Natural killer cell treated with Interleukin-12 subunit alpha and Interleukin-12 subunit beta and Interleukin-15 and Interleukin-18, amount 100 ng/mL, for 72 hours (primary cell): Measurements from ENCODE around the gene COMMD4. TPM values are rescaled to one million over a fixed set of nuclear protein-coding genes. Genes with fewer than 3 reads are reported as not detected.
A peak's percentile ranks its signal among the peaks of the same experiment; 100 is the strongest.
"Not testable (repeated sequence)": the region's sequence is repeated elsewhere in the genome, so short reads cannot be mapped to it uniquely, and the experiment has no call there.

Source experiments
- ATAC-seq, 2 donors: fragments of 150-1000 bp; cut with Tn5 transposase in 1 of 2; sonication (Bioruptor Pico), chemical (Tn5 transposase) in 1 of 2; 2 replicates each; pipeline ENCODE4 v1.10.0; 2021
- DNase-seq: peaks from one replicate; pipeline ENCODE4 v3.0.0; 2022; ENCODE audit warnings: low spot score
- H3K27ac Mint-ChIP-seq, 2 donors: 1 replicate in 1 of 2; 2 replicates in 1 of 2; pipeline ENCODE4 v1.8.0; 2022; ENCODE audit warnings: mixed read lengths in 2 of 2, mild to moderate bottlenecking in 1 of 2, moderate library complexity in 1 of 2
- H3K27me3 Mint-ChIP-seq, 2 donors: 1 replicate in 1 of 2; 2 replicates in 1 of 2; pipeline ENCODE4 v1.8.0; 2022; ENCODE audit warnings: mixed read lengths in 2 of 2
- H3K36me3 Mint-ChIP-seq: one replicate; pipeline ENCODE4 v1.8.0; 2022; ENCODE audit warnings: mixed read lengths
- H3K4me1 Mint-ChIP-seq, 2 donors: 1 replicate in 1 of 2; 2 replicates in 1 of 2; pipeline ENCODE4 v1.8.0; 2022; ENCODE audit warnings: low read depth in 2 of 2, mixed read lengths in 2 of 2, mild to moderate bottlenecking in 1 of 2
- H3K4me3 Mint-ChIP-seq: one replicate; pipeline ENCODE4 v1.8.0; 2022; ENCODE audit warnings: mixed read lengths
- H3K9me3 Mint-ChIP-seq: 2 replicates; pipeline ENCODE4 v1.8.0; 2022; ENCODE audit warnings: mixed read lengths
- total RNA-seq, 2 donors: library from RNA; stranded (reverse); gene quantifications; one replicate each; pipeline ENCODE4 v1.2.3, GENCODE V29; 2022

Gene COMMD4
- total RNA-seq: 10 to 100 TPM; 54.4 to 96.2 TPM

GRCh38 chr15:75335705-75336355 lies at the start of gene COMMD4:
TSS of gene COMMD4 (plus strand) at chr15:75336063. CDS start at chr15:75336090, 27 bp downstream.
- DNase-seq (peak; percentile 91), ATAC-seq (peak; percentile 78 to 81)
- H3K27me3 Mint-ChIP-seq: peaks cover 0 to 2% of the 10 kb centered on the region in 2 donors
- peak within 1 kb of the TSS; percentile 87 to 94 for H3K27ac Mint-ChIP-seq
- peaks cover 26 to 28% of the 10 kb centered on the region in 2 donors for H3K4me1 Mint-ChIP-seq
- H3K36me3 Mint-ChIP-seq: no peaks in the 10 kb centered on the region
- peak within 1 kb of the TSS; percentile 96 for H3K4me3 Mint-ChIP-seq
- no peaks in the 10 kb centered on the region for H3K9me3 Mint-ChIP-seq

DNA sequence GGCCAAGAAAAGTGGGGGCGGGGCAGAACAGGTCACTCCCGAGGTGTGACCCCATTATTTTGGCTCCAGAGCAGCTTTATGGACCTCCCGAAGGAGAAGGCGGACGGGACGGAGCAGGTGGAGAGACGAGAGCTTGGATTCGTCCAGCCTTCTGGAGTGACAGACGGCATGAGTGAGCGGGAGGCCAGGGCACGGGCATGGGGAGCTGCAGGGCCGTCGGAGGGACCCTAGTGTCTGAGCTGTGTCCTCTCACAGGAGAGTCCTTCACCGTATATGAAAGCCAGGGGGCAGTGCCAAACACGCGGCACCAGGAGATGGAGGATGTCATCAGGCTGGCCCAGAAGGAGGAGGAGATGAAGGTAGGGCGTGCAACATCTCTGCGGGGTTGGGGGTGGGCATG lies 42.2 kb upstream of the COMMD4 start:
- not testable (repeated sequence) for ATAC-seq

GRCh38 chr15:75298541-75299310 lies 37.1 kb upstream of the COMMD4 start:
- H3K4me3 Mint-ChIP-seq, H3K27me3 Mint-ChIP-seq, H3K4me1 Mint-ChIP-seq, H3K9me3 Mint-ChIP-seq, H3K36me3 Mint-ChIP-seq, DNase-seq, H3K27ac Mint-ChIP-seq: not testable (repeated sequence)
- ATAC-seq: peak; percentile 82 to 89

More for the DNA sequence above, 42.2 kb upstream of the COMMD4 start:
- not testable (repeated sequence) for H3K36me3 Mint-ChIP-seq, DNase-seq, H3K4me1 Mint-ChIP-seq, H3K27me3 Mint-ChIP-seq, H3K27ac Mint-ChIP-seq, H3K4me3 Mint-ChIP-seq, H3K9me3 Mint-ChIP-seq

DNA sequence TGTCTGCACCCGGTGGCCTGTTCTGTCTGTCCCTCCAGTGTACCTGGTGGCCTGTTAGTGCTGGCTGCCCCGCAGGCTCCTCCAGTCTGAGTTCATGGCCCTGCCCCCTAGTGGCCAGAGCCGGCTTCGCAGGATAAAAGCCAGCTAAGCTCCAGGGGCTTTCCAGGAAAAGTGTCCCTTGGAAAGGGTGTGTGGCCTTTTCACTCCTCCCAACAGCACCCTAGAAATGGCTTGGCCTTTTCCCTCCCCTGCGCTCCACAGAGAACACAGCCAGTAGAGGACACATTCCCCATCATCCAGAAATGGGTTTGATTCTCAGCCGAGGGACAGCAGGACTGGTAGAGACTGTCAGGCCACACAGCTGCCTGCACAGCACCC lies 36.6 kb upstream of the COMMD4 start:
- H3K4me1 Mint-ChIP-seq, H3K27ac Mint-ChIP-seq, H3K27me3 Mint-ChIP-seq, H3K36me3 Mint-ChIP-seq, H3K4me3 Mint-ChIP-seq, H3K9me3 Mint-ChIP-seq: not testable (repeated sequence)
- ATAC-seq (peak; percentile 87 to 91), DNase-seq (peak; percentile 73)

GRCh38 chr15:75300026-75300425 lies 35.8 kb upstream of the COMMD4 start:
- H3K27me3 Mint-ChIP-seq: peaks cover 6 to 16% of the 10 kb centered on the region in 2 donors
- not testable (repeated sequence) for H3K4me1 Mint-ChIP-seq, H3K27ac Mint-ChIP-seq, H3K36me3 Mint-ChIP-seq, H3K4me3 Mint-ChIP-seq, ATAC-seq, H3K9me3 Mint-ChIP-seq, DNase-seq

DNA sequence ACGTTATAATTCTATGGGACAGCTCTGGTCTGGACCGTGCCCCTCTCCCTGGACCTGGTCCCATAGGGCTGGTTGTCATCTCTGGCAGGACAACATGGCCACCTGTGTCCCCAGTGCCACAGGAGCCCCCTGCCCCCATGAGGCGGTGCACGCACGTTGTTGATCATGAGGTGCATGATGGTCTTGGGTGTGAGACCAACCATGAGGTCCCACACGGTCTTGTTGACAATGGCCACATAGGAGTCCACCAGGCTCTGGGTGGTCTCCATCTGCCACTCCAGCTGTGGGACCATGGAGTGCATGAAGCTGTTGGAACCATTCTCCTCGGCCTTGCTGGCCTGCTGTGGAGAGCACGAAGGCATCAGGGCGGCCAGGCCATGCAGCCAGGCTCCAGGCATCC lies 33.5 kb upstream of the COMMD4 start:
- Mint-ChIP-seq H3K4me3 (no peak overlapping the region), H3K27ac (no peak overlapping the region), H3K4me1 (no peaks in the 10 kb centered on the region), H3K27me3 (peaks cover 9 to 30% of the 10 kb centered on the region in 2 donors), H3K9me3 (no peaks in the 10 kb centered on the region), H3K36me3 (no peaks in the 10 kb centered on the region)
- ATAC-seq: no peak
- no peak for DNase-seq

DNA sequence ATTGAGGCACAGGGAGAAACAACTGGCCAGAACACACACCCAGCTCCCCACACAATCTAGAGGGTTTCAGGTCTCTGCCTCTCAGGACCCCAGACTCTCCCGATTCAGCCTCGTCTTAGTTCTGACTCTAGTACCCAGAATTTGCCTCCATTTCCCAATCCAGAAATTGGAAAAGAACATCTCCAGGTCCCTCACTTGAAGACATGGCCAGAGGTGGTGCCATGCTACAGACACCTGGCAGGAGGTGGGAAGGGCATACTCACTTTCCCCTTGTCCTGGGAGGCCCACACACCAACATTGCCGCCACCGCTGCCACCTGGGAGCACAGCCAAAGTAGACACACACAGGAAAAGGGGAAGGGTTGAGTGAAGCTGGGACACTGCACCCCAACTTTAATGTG lies 33.1 kb upstream of the COMMD4 start:
- DNase-seq, H3K4me1 Mint-ChIP-seq, H3K36me3 Mint-ChIP-seq, H3K9me3 Mint-ChIP-seq, H3K27ac Mint-ChIP-seq, H3K4me3 Mint-ChIP-seq, ATAC-seq: not testable (repeated sequence)
- H3K27me3 Mint-ChIP-seq: peaks cover 12 to 35% of the 10 kb centered on the region in 2 donors

DNA sequence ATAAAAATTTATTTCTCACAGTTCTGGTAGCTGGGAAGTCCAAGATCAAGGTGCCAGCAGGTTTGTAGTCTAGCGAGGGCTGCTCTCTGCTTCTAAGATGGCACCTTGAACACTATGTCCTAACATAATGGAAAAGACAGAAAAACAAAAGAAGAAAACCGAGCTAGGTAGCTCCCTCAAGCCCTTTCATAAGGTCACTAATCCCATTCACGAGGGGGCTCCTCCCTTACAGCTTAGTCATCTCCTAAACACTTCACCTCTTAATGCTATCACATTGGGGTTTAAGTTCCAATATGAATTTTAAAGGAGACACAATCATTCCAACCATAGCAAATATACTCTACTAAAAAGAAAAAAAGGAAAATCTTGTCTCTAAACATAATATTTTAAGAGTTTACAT lies 29.7 kb upstream of the COMMD4 start:
- Mint-ChIP-seq H3K27ac (no peak overlapping the region), H3K4me1 (no peaks in the 10 kb centered on the region), H3K27me3 (peaks cover 21 to 43% of the 10 kb centered on the region in 2 donors), H3K4me3 (no peak overlapping the region), H3K9me3 (no peaks in the 10 kb centered on the region), H3K36me3 (no peaks in the 10 kb centered on the region)
- ATAC-seq: no peak
- no peak for DNase-seq

DNA sequence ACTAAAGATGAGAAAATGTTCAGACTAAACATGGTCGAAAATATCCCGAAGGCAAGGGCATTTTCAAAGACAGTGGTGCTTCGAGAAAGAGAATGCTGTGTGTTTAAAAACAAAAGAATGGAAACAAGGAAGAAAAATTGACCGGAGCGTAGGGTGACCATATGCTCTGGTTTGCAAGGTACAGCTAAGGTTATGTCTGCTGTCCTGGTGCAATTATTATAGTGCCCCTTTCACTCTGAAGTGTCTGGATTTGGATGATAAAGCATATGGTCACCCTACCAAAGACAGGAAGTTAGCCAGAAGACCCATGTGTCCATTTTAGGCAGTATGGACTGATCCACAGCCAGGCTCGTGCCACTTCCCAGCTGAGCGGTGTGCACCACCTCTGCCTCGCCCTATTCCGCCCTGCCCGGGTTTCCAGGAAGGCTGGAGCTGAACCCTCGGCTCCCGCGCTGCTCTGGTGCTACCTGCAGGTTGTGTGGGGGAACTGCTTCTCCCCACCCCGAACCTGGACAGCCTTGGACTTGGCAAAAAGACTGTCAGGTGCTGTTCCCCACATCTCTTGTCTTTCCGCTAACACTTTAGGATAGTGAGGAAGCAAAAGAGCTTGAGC lies 28.0 kb upstream of the COMMD4 start:
- no peaks in the 10 kb centered on the region for H3K36me3 Mint-ChIP-seq
- H3K4me3 Mint-ChIP-seq: no peak overlapping the region
- DNase-seq (no peak), ATAC-seq (no peak)
- peaks cover 7 to 9% of the 10 kb centered on the region in 2 donors for H3K4me1 Mint-ChIP-seq
- no peak overlapping the region for H3K27ac Mint-ChIP-seq
- no peaks in the 10 kb centered on the region for H3K9me3 Mint-ChIP-seq
- H3K27me3 Mint-ChIP-seq: peaks cover 21 to 43% of the 10 kb centered on the region in 2 donors

- Mint-ChIP-seq H3K36me3 (no peaks in the 10 kb centered on the region), H3K27me3 (peaks cover 16 to 30% of the 10 kb centered on the region in 2 donors), H3K27ac (no peak overlapping the region), H3K4me1 (peaks cover 8 to 15% of the 10 kb centered on the region in 2 donors), H3K9me3 (no peaks in the 10 kb centered on the region), H3K4me3 (no peak overlapping the region)
- DNase-seq: no peak
- ATAC-seq: no peak
Measured at GRCh38 chr15:75309711-75310110, 26.2 kb upstream of the COMMD4 start.

- Mint-ChIP-seq H3K4me3 (peak overlapping the region; percentile 25), H3K27me3 (peaks cover 10 to 11% of the 10 kb centered on the region in 2 donors), H3K4me1 (peaks cover 8 to 15% of the 10 kb centered on the region in 2 donors)
- ATAC-seq, H3K9me3 Mint-ChIP-seq, H3K27ac Mint-ChIP-seq, H3K36me3 Mint-ChIP-seq: not testable (repeated sequence)
- peak; percentile 65 for DNase-seq
Measured at GRCh38 chr15:75312548-75312947, 23.3 kb upstream of the COMMD4 start.

DNA sequence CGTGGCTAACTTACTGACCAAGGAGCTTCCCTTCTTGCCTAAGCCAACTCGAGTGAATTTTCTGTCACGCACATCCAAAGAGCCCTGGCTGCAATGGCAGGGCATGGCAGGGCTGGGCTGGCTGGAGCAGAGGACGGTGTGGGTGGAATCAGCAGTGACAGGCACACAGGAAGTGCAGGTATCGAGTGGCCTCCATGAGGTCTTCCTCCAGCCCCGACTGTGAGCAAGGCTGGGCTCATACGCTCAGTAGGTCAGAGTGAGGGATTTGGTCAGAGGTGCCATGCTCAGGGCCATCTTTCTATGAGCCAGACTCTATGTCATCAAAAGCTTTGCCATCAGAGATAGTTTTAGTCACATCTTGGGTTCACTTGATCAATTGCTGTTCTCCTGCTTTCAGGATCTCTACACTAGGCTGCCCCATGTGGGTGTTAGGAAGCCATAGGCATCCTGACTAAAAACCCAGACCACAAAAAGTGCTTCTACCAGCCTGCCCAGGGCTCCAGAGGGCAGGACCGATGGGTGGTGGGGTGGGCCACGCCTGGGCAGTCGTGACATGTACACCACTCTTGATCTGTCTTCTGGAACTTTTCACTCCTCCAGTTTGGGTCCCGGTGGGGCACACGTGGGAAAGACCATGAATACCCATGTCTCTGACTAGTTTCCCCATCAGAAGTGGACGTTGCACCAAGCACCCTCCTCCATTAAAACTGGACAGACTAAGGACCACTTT lies 22.6 kb upstream of the COMMD4 start:
- no peak overlapping the region for H3K27ac Mint-ChIP-seq
- ATAC-seq (peak in 1 of 2 donors; percentile 51), DNase-seq (no peak)
- H3K4me1 Mint-ChIP-seq: peaks cover 8 to 15% of the 10 kb centered on the region in 2 donors
- peaks cover 3 to 6% of the 10 kb centered on the region in 2 donors for H3K27me3 Mint-ChIP-seq
- no peaks in the 10 kb centered on the region for H3K36me3 Mint-ChIP-seq
- no peaks in the 10 kb centered on the region for H3K9me3 Mint-ChIP-seq
- peak overlapping the region; percentile 15 for H3K4me3 Mint-ChIP-seq

GRCh38 chr15:75314552-75315290 lies 21.1 kb upstream of the COMMD4 start:
- Mint-ChIP-seq H3K27me3 (peaks cover 0 to under 1% of the 10 kb centered on the region in 2 donors), H3K36me3 (no peaks in the 10 kb centered on the region), H3K4me3 (no peak overlapping the region), H3K9me3 (no peaks in the 10 kb centered on the region), H3K27ac (no peak overlapping the region), H3K4me1 (peaks cover 8 to 15% of the 10 kb centered on the region in 2 donors)
- no peak for ATAC-seq
- DNase-seq: no peak
